ENCODE measurements around the gene TMEM150A. TPM values are rescaled to one million over a fixed set of nuclear protein-coding genes. Genes with fewer than 3 reads are reported as not detected.

The TMEM150A gene
- polyA plus RNA-seq, 2 of the 4 experiments (the other 2 are of a cell fraction) = 8.5 to 10.9 TPM

GRCh38 chr2:85588645-85589044 is 13.9 kb downstream of the TMEM150A start:
- TF ChIP-seq USF2 (IDR thresholded peaks at IDR 0.05) (no peak), HDAC2 (IDR thresholded peaks at IDR 0.05) (no peak), POLR2AphosphoS2 (conservative IDR thresholded peaks at IDR 0.05; ENCODE audit: low read length) (no peak), TFCP2L1 (CRISPR knock-in tag; IDR thresholded peaks at IDR 0.05) (no peak), HOXB13 (CRISPR knock-in tag; IDR thresholded peaks at IDR 0.05; ENCODE audit: low read depth) (no peak), POLR2A (IDR thresholded peaks at IDR 0.05; ENCODE audit: low read length) (no peak), EP300 (IDR thresholded peaks at IDR 0.05) (no peak), ATOH8 (CRISPR knock-in tag; IDR thresholded peaks at IDR 0.05; ENCODE audit: low read depth) (no peak), ZSCAN20 (CRISPR knock-in tag; IDR thresholded peaks at IDR 0.05) (no peak), JUNB (IDR thresholded peaks at IDR 0.05) (no peak), MAFK (IDR thresholded peaks at IDR 0.05; ENCODE audit: partially characterized antibody) (no peak), ELK1 (IDR thresholded peaks at IDR 0.05; ENCODE audit: low read depth, low read length) (no peak), ZC3H11A (IDR thresholded peaks at IDR 0.05) (no peak), CEBPB (IDR thresholded peaks at IDR 0.05) (no peak)
- WGBS (ENCODE audit: missing lambda C conversion rate) = 69% methylated on average over 4 of the region's 4 CpGs
- Histone ChIP-seq H3K9me3 (no peaks in the 10 kb centered on the region), H3K4me2 (no peak overlapping the region), H3K4me1 (peaks cover 19% of the 10 kb centered on the region), H3K4me3 (no peak overlapping the region), H3K27ac (no peak overlapping the region)
- ChIA-PET CTCF (interaction anchor here (0.5 to 2.1 kb wide), 6 partner anchors 17 to 198 kb away, joined by 3 to 5 read pairs (median 3); no protein-coding TSS in a partner anchor), POLR2A (no interaction called here)
- FAIRE-seq = no peak
- ATAC-seq = no peak
- DNase-seq (ENCODE audit: low read depth in 1 of 2, low spot score in 1 of 2) = no peak

- Histone ChIP-seq H3K9me3 (no peaks in the 10 kb centered on the region), H3K4me3 (no peak overlapping the region), H3K4me1 (peaks cover 19% of the 10 kb centered on the region), H3K4me2 (no peak overlapping the region), H3K27ac (no peak overlapping the region)
- ChIA-PET POLR2A (no interaction called here), CTCF (interaction anchor here (1.1 to 2.1 kb wide), 6 partner anchors 8 to 169 kb away, joined by 3 to 6 read pairs (median 4); partner anchors contain the start of gene TMEM150A)
- no peak for TF ChIP-seq HMGXB4 (CRISPR knock-in tag; IDR thresholded peaks at IDR 0.05; ENCODE audit: borderline replicate concordance)
- no peak for TF ChIP-seq E2F6 (IDR thresholded peaks at IDR 0.05; ENCODE audit: borderline replicate concordance, low read depth)
- TF ChIP-seq PBX3 (IDR thresholded peaks at IDR 0.05) = no peak
- no peak for TF ChIP-seq MYC (IDR thresholded peaks at IDR 0.05; ENCODE audit: borderline replicate concordance, low read length)
- no peak for TF ChIP-seq SREBF2 (IDR thresholded peaks at IDR 0.05)
- TF ChIP-seq JUN (IDR thresholded peaks at IDR 0.05) = no peak
- no peak for TF ChIP-seq EP300 (IDR thresholded peaks at IDR 0.05)
- no peak for TF ChIP-seq ELK1 (IDR thresholded peaks at IDR 0.05; ENCODE audit: low read depth, low read length)
- no peak for TF ChIP-seq RARB (CRISPR knock-in tag; IDR thresholded peaks at IDR 0.05)
- TF ChIP-seq POLR2A (IDR thresholded peaks at IDR 0.05; ENCODE audit: low read length) = no peak
- no peak for TF ChIP-seq CBX2 (IDR thresholded peaks at IDR 0.05; ENCODE audit: borderline replicate concordance, low read depth)
- no peak for TF ChIP-seq EHMT2 (IDR thresholded peaks at IDR 0.05; ENCODE audit: low read depth)
- ATAC-seq (no peak), FAIRE-seq (no peak), DNase-seq (ENCODE audit: low read depth in 1 of 2, low spot score in 1 of 2) (no peak)
- WGBS (ENCODE audit: missing lambda C conversion rate) = 85% methylated on average over 4 of the region's 4 CpGs
Measured at GRCh38 chr2:85588236-85588635, 14.3 kb downstream of the TMEM150A start.
